HCT116 (cell line): ENCODE results near the gene OR1J1. TPM values are rescaled to one million over a fixed set of nuclear protein-coding genes. Genes with fewer than 3 reads are reported as not detected.

Source experiments
- ATAC-seq: fragments of 200-7000 bp; cut with Tn5 transposase; 2 replicates; pipeline ENCODE4 v1.9.1; 2020; ENCODE audit warnings: mild to moderate bottlenecking, moderate library complexity
- BruUV-seq: library from RNA; stranded (reverse); fragments of 400-500 nt; replicated peaks from 2 replicates; lab custom pipeline; 2021; lab: Mats Ljungman, UMichigan
- CTCF ChIA-PET: fragments of 300-600 bp; sonication (Branson Sonifier 250); formaldehyde crosslinking; loops from one replicate; lab custom pipeline; 2021; ENCODE audit warnings: antibody characterized with exemption; lab: Charles Lee
- POLR2A ChIA-PET: fragments of 300-600, 350-600 bp; sonication (Branson Sonifier 250); formaldehyde crosslinking; loops from one replicate; lab custom pipeline; 2021; ENCODE audit warnings: antibody characterized with exemption; lab: Charles Lee
- RAD21 ChIA-PET, 2 experiments: fragments of 300-600 bp; sonication (Branson Sonifier 250); formaldehyde crosslinking; loops; one replicate each; lab custom pipeline; 2023; ENCODE audit warnings: low total read pairs in 2 of 2; ENCODE audit not compliant: uncharacterized antibody in 2 of 2, unreplicated experiment in 2 of 2, low non-redundant PET in 1 of 2; lab: Charles Lee
- DNase-seq: peaks from one replicate; pipeline ENCODE4 v3.0.0-alpha.2; 2010; ENCODE audit warnings: low read depth, low spot score
- H2AFZ ChIP-seq: fragments of 200-600 bp; shearing (Covaris generic), sonication (generic); 2 replicates; pipeline ENCODE4 v1.6.1; 2017; ENCODE audit warnings: low read depth, mixed run types, mixed read lengths, antibody characterized with exemption, low read length; ENCODE audit not compliant: poor library complexity, severe bottlenecking
- H3K27ac ChIP-seq: 2 replicates; pipeline ENCODE4 v1.5.1; 2012; ENCODE audit warnings: low read depth, low read length
- H3K27me3 ChIP-seq: fragments of 200-600 bp; sonication (generic); 2 replicates; pipeline ENCODE4 v1.6.1; 2016; ENCODE audit warnings: mixed run types, low read length, mixed read lengths; ENCODE audit not compliant: insufficient read depth
- H3K36me3 ChIP-seq, 2 experiments: fragments of 200-500 bp in 1 of 2; fragments of 200-600 bp in 1 of 2; sonication (Bioruptor generic) in 1 of 2; sonication (generic) in 1 of 2; 2 replicates each; pipeline versions ENCODE4 v1.5.1 to v1.6.1; 2014 to 2016; ENCODE audit warnings: low read length in 2 of 2, inconsistent platforms in 1 of 2, mixed read lengths in 1 of 2, mixed run types in 1 of 2; ENCODE audit not compliant: insufficient read depth in 2 of 2, control insufficient read depth in 1 of 2
- H3K4me1 ChIP-seq, 2 experiments: fragments of 200-600 bp in 1 of 2; sonication (generic) in 1 of 2; 2 replicates each; pipeline versions ENCODE4 v1.5.1 to v1.6.1; 2012 to 2017; ENCODE audit warnings: low read length in 2 of 2, inconsistent platforms in 1 of 2, mild to moderate bottlenecking in 1 of 2, mixed read lengths in 1 of 2, mixed run types in 1 of 2, moderate library complexity in 1 of 2; ENCODE audit not compliant: insufficient read depth in 2 of 2, control insufficient read depth in 1 of 2
- H3K4me2 ChIP-seq: fragments of 200-600 bp; sonication (generic); 2 replicates; pipeline ENCODE4 v1.6.1; 2017; ENCODE audit warnings: mixed run types, low read length, mixed read lengths
- H3K4me3 ChIP-seq, 2 experiments: fragments of 200-600 bp in 1 of 2; sonication (generic) in 1 of 2; replicated peaks in 1 of 2; 2 replicates each; pipeline ENCODE4 v1.5.1; 2011 to 2016; ENCODE audit warnings: low read length in 2 of 2, control low read depth in 1 of 2, low read depth in 1 of 2, mild to moderate bottlenecking in 1 of 2, mixed read lengths in 1 of 2, mixed run types in 1 of 2
- H3K79me2 ChIP-seq: fragments of 200-600 bp; sonication (generic); 2 replicates; pipeline ENCODE4 v1.6.1; 2017; ENCODE audit warnings: mild to moderate bottlenecking, mixed run types, low read length, moderate library complexity, mixed read lengths; ENCODE audit not compliant: insufficient read depth
- H3K9ac ChIP-seq: fragments of 200-600 bp; sonication (generic); 2 replicates; pipeline ENCODE4 v1.6.1; 2016; ENCODE audit warnings: low read length, mixed read lengths
- H3K9me2 ChIP-seq: fragments of 200-600 bp; sonication (generic), shearing (Covaris generic); 2 replicates; pipeline ENCODE4 v1.6.1; 2017; ENCODE audit warnings: mixed run types, mild to moderate bottlenecking, moderate library complexity; ENCODE audit not compliant: insufficient read depth
- H3K9me3 ChIP-seq, 2 experiments: fragments of 200-500 bp in 1 of 2; fragments of 200-600 bp in 1 of 2; sonication (Bioruptor generic) in 1 of 2; sonication (generic) in 1 of 2; 2 replicates each; pipeline ENCODE4 v1.6.1; 2014 to 2017; ENCODE audit warnings: low read length in 2 of 2, mixed read lengths in 2 of 2, inconsistent platforms in 1 of 2, low read depth in 1 of 2, mild to moderate bottlenecking in 1 of 2, mixed run types in 1 of 2, moderate library complexity in 1 of 2; ENCODE audit not compliant: control insufficient read depth in 1 of 2, insufficient read depth in 1 of 2
- H4K20me1 ChIP-seq: fragments of 200-600 bp; sonication (generic), shearing (Covaris generic); 2 replicates; pipeline ENCODE4 v1.6.1; 2017; ENCODE audit warnings: mixed run types, mild to moderate bottlenecking, moderate library complexity; ENCODE audit not compliant: insufficient read depth
- CBX3 ChIP-seq: IDR thresholded peaks from 2 replicates; pipeline ENCODE4 v1.6.1; 2012; ENCODE audit warnings: low read depth
- CTCF ChIP-seq, 3 experiments: fragments of 200-600 bp in 1 of 3; sonication (generic) in 1 of 3; IDR thresholded peaks in 2 of 3; conservative IDR thresholded peaks in 1 of 3; 2 replicates each; pipeline ENCODE4 v1.5.1; 2012 to 2017; ENCODE audit warnings: low read depth in 2 of 3, low read length in 2 of 3, antibody characterized with exemption in 1 of 3, borderline replicate concordance in 1 of 3, control low read depth in 1 of 3, mild to moderate bottlenecking in 1 of 3, mixed read lengths in 1 of 3, mixed run types in 1 of 3, moderate library complexity in 1 of 3; ENCODE audit not compliant: insufficient read depth in 1 of 3
- EZH2 ChIP-seq: fragments of 200-600 bp; sonication (generic); IDR thresholded peaks from 2 replicates; pipeline ENCODE4 v1.6.1; 2017; ENCODE audit warnings: antibody characterized with exemption, mixed run types
- EZH2phosphoT487 ChIP-seq: fragments of 200-600 bp; IDR thresholded peaks from 2 replicates; pipeline ENCODE4 v1.6.1; 2018; ENCODE audit warnings: antibody characterized with exemption, borderline replicate concordance
- FOSL1 ChIP-seq: IDR thresholded peaks from 2 replicates; pipeline ENCODE4 v1.6.1; 2012; ENCODE audit warnings: low read depth
- POLR2A ChIP-seq: IDR thresholded peaks from 2 replicates; pipeline ENCODE4 v1.7.0; 2011; ENCODE audit warnings: borderline replicate concordance; ENCODE audit not compliant: insufficient read depth, insufficient read length; ENCODE audit errors: extremely low read depth
- RAD21 ChIP-seq: IDR thresholded peaks from 2 replicates; pipeline ENCODE4 v1.6.1; 2012; ENCODE audit warnings: low read depth, mild to moderate bottlenecking
- SIN3A ChIP-seq: IDR thresholded peaks from 2 replicates; pipeline ENCODE4 v1.6.1; 2012; ENCODE audit warnings: low read depth
- SRF ChIP-seq: IDR thresholded peaks from 2 replicates; pipeline ENCODE4 v1.6.1; 2012; ENCODE audit warnings: low read depth
- TCF7L2 ChIP-seq: IDR thresholded peaks from 2 replicates; pipeline ENCODE4 v1.7.0; 2011; ENCODE audit warnings: borderline replicate concordance, inconsistent platforms; ENCODE audit not compliant: insufficient read depth, insufficient read length; ENCODE audit errors: extremely low read depth
- YY1 ChIP-seq: IDR thresholded peaks from 2 replicates; pipeline ENCODE4 v1.6.1; 2011; ENCODE audit warnings: low read length, low read depth, moderate library complexity, mild to moderate bottlenecking; ENCODE audit not compliant: insufficient replicate concordance; ENCODE audit errors: extremely low read depth
- ZBTB33 ChIP-seq: IDR thresholded peaks from 2 replicates; pipeline ENCODE4 v1.6.1; 2011; ENCODE audit warnings: mild to moderate bottlenecking, low read length, moderate library complexity; ENCODE audit not compliant: insufficient replicate concordance; ENCODE audit errors: extremely low read depth
- intact Hi-C: fragments of 100-400 bp; cut with micrococcal nuclease; formaldehyde crosslinking; loops from 2 replicates; pipeline ENCODE4 v1.10.0; 2022
- total RNA-seq: library from RNA; stranded (reverse); gene quantifications from one replicate; pipeline ENCODE4 v1.2.1, GENCODE V29; 2021; ENCODE audit not compliant: unreplicated experiment

Gene OR1J1
- total RNA-seq, 1 experiment from 2014 or later: not detected

- no peak for TF ChIP-seq CTCF (IDR thresholded peaks at IDR 0.05 in 2 of 3, conservative IDR thresholded peaks at IDR 0.05 in 1 of 3; ENCODE audit: borderline replicate concordance in 1 of 3, insufficient read depth in 1 of 3, low read depth in 2 of 3, low read length in 2 of 3)
- TF ChIP-seq CBX3: no peak
- TF ChIP-seq YY1: no peak
- no peak for TF ChIP-seq EZH2phosphoT487
- no peak for TF ChIP-seq FOSL1
- no peak for TF ChIP-seq EZH2
- no peak for TF ChIP-seq SRF
- TF ChIP-seq TCF7L2: no peak
Observed at GRCh38 chr9:122457787-122458186, 19.9 kb downstream of the OR1J1 start (continued).

GRCh38 chr9:122456123-122456522 is 21.6 kb downstream of the OR1J1 start:
- POLR2A ChIA-PET: no interaction called here
- no peak for ATAC-seq
- Histone ChIP-seq H3K9ac (no peak overlapping the region), H2AFZ (no peak overlapping the region), H3K27me3 (no peaks in the 10 kb centered on the region), H3K79me2 (no peaks in the 10 kb centered on the region), H3K4me3 (no peak overlapping the region), H4K20me1 (no peaks in the 10 kb centered on the region), H3K9me2 (no peaks in the 10 kb centered on the region), H3K4me1 (peaks cover 0 to 7% of the 10 kb centered on the region in 2 experiments; a peak in 1 of 4 replicates), H3K27ac (no peak overlapping the region), H3K36me3 (no peaks in the 10 kb centered on the region), H3K4me2 (no peak overlapping the region), H3K9me3 (no peaks in the 10 kb centered on the region)
- no peak for DNase-seq
- TF ChIP-seq RAD21 (no peak), POLR2A (no peak), EZH2 (no peak), ZBTB33 (no peak), SIN3A (no peak)
- intact Hi-C loops: no loop called here
- CTCF ChIA-PET: interaction anchor here (0.9 to 2.5 kb wide), 3 partner anchors 37 to 357 kb away, joined by 3 to 18 read pairs (median 6); no protein-coding TSS in a partner anchor
- BruUV-seq: no TSS peak
- RAD21 ChIA-PET: no interaction called here
